Body of pancreas (tissue), 4 donors: Measurements from ENCODE around the gene CLDN18. TPM values are rescaled to one million over a fixed set of nuclear protein-coding genes. Genes with fewer than 3 reads are reported as not detected.

Source experiments
- ATAC-seq: fragments of 150-250 bp; one replicate; pipeline ENCODE4 v1.9.1; 2016
- DNase-seq, 4 donors: peaks; one replicate each; pipeline ENCODE4 v3.0.0-alpha.2; 2019
- H3K27ac ChIP-seq, 4 donors: fragments of 200-600 bp; sonication (generic); 1 replicate in 3 of 4; 2 replicates in 1 of 4; pipeline versions ENCODE4 v1.5.1 to v1.6.1; 2016 to 2019; ENCODE audit warnings: mild to moderate bottlenecking in 1 of 4, mixed read lengths in 1 of 4, moderate library complexity in 1 of 4
- H3K27me3 ChIP-seq, 2 donors: fragments of 200-600 bp; sonication (generic); one replicate each; pipeline ENCODE4 v1.6.0; 2016; ENCODE audit warnings: mild to moderate bottlenecking in 1 of 2
- H3K36me3 ChIP-seq, 2 donors: fragments of 200-600 bp; sonication (generic); replicated peaks in 1 of 2; 2 replicates each; pipeline ENCODE4 v1.5.1; 2016; ENCODE audit warnings: low read depth in 2 of 2; ENCODE audit not compliant: insufficient read depth in 1 of 2
- H3K4me1 ChIP-seq: fragments of 200-600 bp; sonication (generic); one replicate; pipeline ENCODE4 v1.6.0; 2016
- H3K4me3 ChIP-seq, 2 donors: fragments of 200-600 bp; sonication (generic); 1 replicate in 1 of 2; 2 replicates in 1 of 2; pipeline ENCODE4 v1.5.1; 2016 to 2019
- H3K9me3 ChIP-seq, 3 donors: fragments of 200-600 bp; sonication (generic); 1 replicate in 2 of 3; 2 replicates in 1 of 3; pipeline ENCODE4 v1.5.1; 2016
- POLR2A ChIP-seq, 3 donors: fragments of 450-650 bp; IDR thresholded peaks; one replicate each; pipeline ENCODE4 v1.6.1; 2016; ENCODE audit warnings: antibody characterized with exemption in 3 of 3, mild to moderate bottlenecking in 2 of 3
- intact Hi-C: fragments of 100-400 bp; cut with DNase I; formaldehyde crosslinking; loops from one replicate; pipeline ENCODE4 v1.15.1; 2023
- total RNA-seq, 2 donors: library from RNA; depleted of rRNA; stranded (reverse); fragments of >200 nt; gene quantifications; one replicate each; pipeline ENCODE4 v1.1.0, GENCODE V29; 2016
- TF ChIP-seq, protein P1 (sequence below), 7 experiments: fragments of 450-650 bp in 4 of 7; fragments of 200-600 bp in 3 of 7; sonication (generic) in 3 of 7; IDR thresholded peaks; one replicate each; pipeline ENCODE4 v1.5.1; 2016 to 2019; ENCODE audit warnings: antibody characterized with exemption in 7 of 7

Gene CLDN18
- total RNA-seq, 2 donors from 2014 or later: 2.0 to 10.1 TPM

DNA sequence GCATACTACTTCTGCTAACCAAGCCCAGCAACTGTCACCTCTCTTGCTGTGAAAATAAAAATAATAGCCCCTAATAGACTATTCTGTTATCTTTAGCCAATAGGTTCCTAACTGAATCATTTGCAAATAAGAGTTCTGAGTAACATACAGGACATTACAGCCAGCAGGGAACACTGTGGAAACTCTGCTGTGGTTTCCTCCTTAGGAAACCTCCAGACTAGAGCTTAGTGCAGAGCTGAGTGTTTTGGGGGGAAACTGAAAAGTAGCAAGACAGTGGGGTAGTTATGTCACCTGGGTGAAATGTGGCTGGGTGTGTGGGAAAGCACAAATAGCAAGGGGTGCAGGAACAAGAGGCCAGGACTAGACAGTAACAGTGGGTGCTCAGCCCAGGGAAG lies 73.0 kb downstream of the CLDN18 start:
- intact Hi-C loops: no loop called here
- Histone ChIP-seq H3K4me1 (peaks cover 17% of the 10 kb centered on the region), H3K9me3 (no peaks in the 10 kb centered on the region), H3K27me3 (no peaks in the 10 kb centered on the region), H3K27ac (no peak overlapping the region), H3K36me3 (no peaks in the 10 kb centered on the region), H3K4me3 (no peak overlapping the region)
- DNase-seq (no peak), ATAC-seq (no peak)
- no peak for TF ChIP-seq POLR2A (IDR thresholded peaks at IDR 0.05)
- TF ChIP-seq, protein P1, sequence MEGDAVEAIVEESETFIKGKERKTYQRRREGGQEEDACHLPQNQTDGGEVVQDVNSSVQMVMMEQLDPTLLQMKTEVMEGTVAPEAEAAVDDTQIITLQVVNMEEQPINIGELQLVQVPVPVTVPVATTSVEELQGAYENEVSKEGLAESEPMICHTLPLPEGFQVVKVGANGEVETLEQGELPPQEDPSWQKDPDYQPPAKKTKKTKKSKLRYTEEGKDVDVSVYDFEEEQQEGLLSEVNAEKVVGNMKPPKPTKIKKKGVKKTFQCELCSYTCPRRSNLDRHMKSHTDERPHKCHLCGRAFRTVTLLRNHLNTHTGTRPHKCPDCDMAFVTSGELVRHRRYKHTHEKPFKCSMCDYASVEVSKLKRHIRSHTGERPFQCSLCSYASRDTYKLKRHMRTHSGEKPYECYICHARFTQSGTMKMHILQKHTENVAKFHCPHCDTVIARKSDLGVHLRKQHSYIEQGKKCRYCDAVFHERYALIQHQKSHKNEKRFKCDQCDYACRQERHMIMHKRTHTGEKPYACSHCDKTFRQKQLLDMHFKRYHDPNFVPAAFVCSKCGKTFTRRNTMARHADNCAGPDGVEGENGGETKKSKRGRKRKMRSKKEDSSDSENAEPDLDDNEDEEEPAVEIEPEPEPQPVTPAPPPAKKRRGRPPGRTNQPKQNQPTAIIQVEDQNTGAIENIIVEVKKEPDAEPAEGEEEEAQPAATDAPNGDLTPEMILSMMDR (IDR thresholded peaks at IDR 0.05): no peak

Other genes starting within 250 kb of the CLDN18 start
- gene SOX14, start 245.8 kb upstream of the CLDN18 start, total RNA-seq: not detected
- gene DZIP1L, start 105.4 kb downstream of the CLDN18 start, total RNA-seq: 10 to 100 TPM; 33.7 to 70.2 TPM
- gene A4GNT, start 122.2 kb downstream of the CLDN18 start, total RNA-seq: 1 to 10 TPM; 1.8 to 4.0 TPM
- gene DBR1, start 164.8 kb downstream of the CLDN18 start, total RNA-seq: 10 to 100 TPM in 1 of 2 donors, 1 to 10 TPM in 1; 4.3 to 11.7 TPM
- gene ARMC8, start 177.1 kb downstream of the CLDN18 start, total RNA-seq: 100 to 1,000 TPM in 1 of 2 donors, 10 to 100 TPM in 1; 29.8 to 103 TPM